ENCODE data around the gene TNFRSF1B.

DNA sequence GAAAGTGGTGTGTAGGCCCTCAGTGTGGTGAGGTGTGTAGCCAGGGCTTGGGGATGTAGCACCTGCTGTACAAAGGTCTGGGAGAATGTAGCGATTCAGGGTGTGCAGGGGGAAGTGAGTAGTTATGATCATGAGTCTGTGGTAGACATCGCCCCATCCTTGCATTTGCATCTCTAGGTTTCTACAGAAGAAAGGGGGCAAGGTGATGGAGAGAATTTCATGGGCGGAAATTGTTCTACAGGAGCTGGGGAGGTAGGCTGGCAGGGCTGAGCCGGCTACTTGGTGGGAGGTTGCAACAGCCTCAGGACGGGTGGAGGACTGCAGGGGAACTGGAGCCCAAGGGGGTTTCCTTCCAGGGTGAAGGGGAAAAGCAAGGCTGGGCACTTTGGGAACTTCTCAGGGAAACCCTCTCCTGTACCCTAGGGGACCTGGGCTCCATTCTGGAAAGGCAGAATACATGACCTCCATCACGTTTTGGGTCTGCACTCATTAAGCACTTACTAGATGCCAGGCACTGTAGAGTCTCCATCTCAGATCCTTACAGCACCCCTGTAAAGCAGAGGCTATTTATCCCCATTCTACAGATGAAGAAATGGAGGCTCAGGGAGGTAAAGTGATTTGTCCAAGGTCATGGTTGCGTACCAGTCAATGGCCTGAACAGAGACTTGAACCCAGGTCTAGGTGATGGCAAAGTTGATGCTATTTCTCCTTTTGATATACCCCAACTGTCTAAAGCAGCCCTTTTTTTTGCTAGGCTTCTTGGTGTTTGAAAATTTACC, 14.5 kb upstream of the TNFRSF1B start:
- TF ChIP-seq, protein P1, sequence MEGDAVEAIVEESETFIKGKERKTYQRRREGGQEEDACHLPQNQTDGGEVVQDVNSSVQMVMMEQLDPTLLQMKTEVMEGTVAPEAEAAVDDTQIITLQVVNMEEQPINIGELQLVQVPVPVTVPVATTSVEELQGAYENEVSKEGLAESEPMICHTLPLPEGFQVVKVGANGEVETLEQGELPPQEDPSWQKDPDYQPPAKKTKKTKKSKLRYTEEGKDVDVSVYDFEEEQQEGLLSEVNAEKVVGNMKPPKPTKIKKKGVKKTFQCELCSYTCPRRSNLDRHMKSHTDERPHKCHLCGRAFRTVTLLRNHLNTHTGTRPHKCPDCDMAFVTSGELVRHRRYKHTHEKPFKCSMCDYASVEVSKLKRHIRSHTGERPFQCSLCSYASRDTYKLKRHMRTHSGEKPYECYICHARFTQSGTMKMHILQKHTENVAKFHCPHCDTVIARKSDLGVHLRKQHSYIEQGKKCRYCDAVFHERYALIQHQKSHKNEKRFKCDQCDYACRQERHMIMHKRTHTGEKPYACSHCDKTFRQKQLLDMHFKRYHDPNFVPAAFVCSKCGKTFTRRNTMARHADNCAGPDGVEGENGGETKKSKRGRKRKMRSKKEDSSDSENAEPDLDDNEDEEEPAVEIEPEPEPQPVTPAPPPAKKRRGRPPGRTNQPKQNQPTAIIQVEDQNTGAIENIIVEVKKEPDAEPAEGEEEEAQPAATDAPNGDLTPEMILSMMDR (IDR thresholded peaks at IDR 0.05): no peak
- TF ChIP-seq POLR2A (IDR thresholded peaks at IDR 0.05): no peak

Measured in uterus (tissue), 2 donors.